COR-L47 (cell line): ENCODE data around the gene HABP2.
A peak's percentile ranks its signal among the peaks of the same experiment; 100 is the strongest.

Source experiments
- DNase-seq: peaks from one replicate; lab custom pipeline; 2025; lab: John Stamatoyannopoulos, UW

HABP2 gene

GRCh38 chr10:113527211-113527906 lies 25.5 kb upstream of the HABP2 start:
- no peak for DNase-seq

- DNase-seq = no peak
Measured at GRCh38 chr10:113528876-113529275, 24.0 kb upstream of the HABP2 start.

GRCh38 chr10:113529575-113529974 lies 23.3 kb upstream of the HABP2 start:
- DNase-seq = no peak

- DNase-seq = no peak
Measured at GRCh38 chr10:113530476-113530875, 22.4 kb upstream of the HABP2 start.

- DNase-seq = no peak
Measured at GRCh38 chr10:113532724-113533123, 20.1 kb upstream of the HABP2 start.

GRCh38 chr10:113533801-113534200 lies 19.1 kb upstream of the HABP2 start:
- no peak for DNase-seq

GRCh38 chr10:113534423-113534822 lies 18.4 kb upstream of the HABP2 start:
- DNase-seq = no peak

- DNase-seq = no peak
Measured at GRCh38 chr10:113537672-113538071, 15.2 kb upstream of the HABP2 start.

- no peak for DNase-seq
Measured at GRCh38 chr10:113538151-113538550, 14.7 kb upstream of the HABP2 start.

- no peak for DNase-seq
Measured at GRCh38 chr10:113539789-113540188, 13.1 kb upstream of the HABP2 start.

GRCh38 chr10:113540845-113541548 lies 11.9 kb upstream of the HABP2 start:
- no peak for DNase-seq

- no peak for DNase-seq
Measured at GRCh38 chr10:113541549-113541927, 11.3 kb upstream of the HABP2 start.

- DNase-seq = no peak
Measured at GRCh38 chr10:113543107-113543955, 9.5 kb upstream of the HABP2 start.

- DNase-seq = no peak
Measured at GRCh38 chr10:113544392-113544791, 8.5 kb upstream of the HABP2 start.

GRCh38 chr10:113547426-113547825 lies 5.4 kb upstream of the HABP2 start:
- DNase-seq = no peak

- DNase-seq = no peak
Measured at GRCh38 chr10:113549856-113550255, 3.0 kb upstream of the HABP2 start.

- peak; percentile 29 for DNase-seq
Measured at GRCh38 chr10:113550365-113550764, 2.5 kb upstream of the HABP2 start.

- DNase-seq = no peak
Measured at GRCh38 chr10:113552014-113552413, 839 bp upstream of the HABP2 start.

GRCh38 chr10:113553149-113553548 lies 296 bp downstream of the HABP2 start:
- DNase-seq = no peak

- no peak for DNase-seq
Measured at GRCh38 chr10:113554214-113554613, 1.4 kb downstream of the HABP2 start.

- no peak for DNase-seq
Measured at GRCh38 chr10:113555245-113555644, 2.4 kb downstream of the HABP2 start.

GRCh38 chr10:113555751-113556150 lies 2.9 kb downstream of the HABP2 start:
- DNase-seq = no peak

- no peak for DNase-seq
Measured at GRCh38 chr10:113557424-113557862, 4.6 kb downstream of the HABP2 start.
